Esophagus muscularis mucosa (tissue), 4 donors: ENCODE measurements around the gene TLCD3A.

Experiments used
- EP300 ChIP-seq: sonication (generic); formaldehyde crosslinking; IDR thresholded peaks from one replicate; pipeline ENCODE4 v1.6.1; 2017; ENCODE audit warnings: antibody characterized with exemption
- POLR2A ChIP-seq: fragments of 450-650 bp; IDR thresholded peaks from one replicate; pipeline ENCODE4 v1.6.1; 2017; ENCODE audit warnings: antibody characterized with exemption, moderate library complexity, mild to moderate bottlenecking, low read depth
- POLR2AphosphoS5 ChIP-seq, 2 donors: sonication (generic); formaldehyde crosslinking; IDR thresholded peaks; one replicate each; pipeline ENCODE4 v1.6.1; 2017; ENCODE audit warnings: antibody characterized with exemption in 2 of 2
- TF ChIP-seq, protein P1 (sequence below), 3 experiments: fragments of 200-600 bp in 2 of 3; fragments of 450-650 bp in 1 of 3; sonication (generic) in 2 of 3; IDR thresholded peaks; one replicate each; pipeline ENCODE4 v1.5.1; 2017 to 2019; ENCODE audit warnings: antibody characterized with exemption in 3 of 3, mild to moderate bottlenecking in 2 of 3, moderate library complexity in 1 of 3

DNA sequence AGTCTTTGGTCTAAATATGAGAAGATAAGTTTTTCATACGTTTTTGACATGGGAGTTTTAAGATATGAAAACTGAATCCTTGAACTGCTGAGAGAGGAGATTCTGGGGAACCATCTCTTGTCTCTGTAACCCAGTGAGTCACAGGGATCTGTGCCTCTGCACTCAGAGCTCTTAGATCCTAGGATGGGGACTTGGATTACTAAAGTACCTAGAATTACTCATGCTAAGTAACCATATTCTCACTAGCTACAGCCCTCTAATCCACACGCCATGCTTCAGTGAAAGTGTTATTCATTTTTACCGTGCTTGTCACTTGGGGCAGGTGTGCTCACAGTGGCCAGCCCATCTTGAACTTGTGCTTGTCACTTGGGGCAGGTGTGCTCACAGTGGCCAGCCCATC is 51.7 kb downstream of the TLCD3A start:
- no peak for TF ChIP-seq POLR2AphosphoS5 (IDR thresholded peaks at IDR 0.05)
- TF ChIP-seq, protein P1, sequence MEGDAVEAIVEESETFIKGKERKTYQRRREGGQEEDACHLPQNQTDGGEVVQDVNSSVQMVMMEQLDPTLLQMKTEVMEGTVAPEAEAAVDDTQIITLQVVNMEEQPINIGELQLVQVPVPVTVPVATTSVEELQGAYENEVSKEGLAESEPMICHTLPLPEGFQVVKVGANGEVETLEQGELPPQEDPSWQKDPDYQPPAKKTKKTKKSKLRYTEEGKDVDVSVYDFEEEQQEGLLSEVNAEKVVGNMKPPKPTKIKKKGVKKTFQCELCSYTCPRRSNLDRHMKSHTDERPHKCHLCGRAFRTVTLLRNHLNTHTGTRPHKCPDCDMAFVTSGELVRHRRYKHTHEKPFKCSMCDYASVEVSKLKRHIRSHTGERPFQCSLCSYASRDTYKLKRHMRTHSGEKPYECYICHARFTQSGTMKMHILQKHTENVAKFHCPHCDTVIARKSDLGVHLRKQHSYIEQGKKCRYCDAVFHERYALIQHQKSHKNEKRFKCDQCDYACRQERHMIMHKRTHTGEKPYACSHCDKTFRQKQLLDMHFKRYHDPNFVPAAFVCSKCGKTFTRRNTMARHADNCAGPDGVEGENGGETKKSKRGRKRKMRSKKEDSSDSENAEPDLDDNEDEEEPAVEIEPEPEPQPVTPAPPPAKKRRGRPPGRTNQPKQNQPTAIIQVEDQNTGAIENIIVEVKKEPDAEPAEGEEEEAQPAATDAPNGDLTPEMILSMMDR (IDR thresholded peaks at IDR 0.05) = no peak
- no peak for TF ChIP-seq EP300
- TF ChIP-seq POLR2A = no peak
